GM21526 (cell line): Measurements from ENCODE around the gene GOLM1.

Source experiments
- ATAC-seq: cut with Tn5 transposase; IDR thresholded peaks from one replicate; pipeline ENCODE4 v1.9.1; 2021; ENCODE audit warnings: moderate library complexity; ENCODE audit not compliant: unreplicated experiment, low FRiP score

The GOLM1 gene

DNA sequence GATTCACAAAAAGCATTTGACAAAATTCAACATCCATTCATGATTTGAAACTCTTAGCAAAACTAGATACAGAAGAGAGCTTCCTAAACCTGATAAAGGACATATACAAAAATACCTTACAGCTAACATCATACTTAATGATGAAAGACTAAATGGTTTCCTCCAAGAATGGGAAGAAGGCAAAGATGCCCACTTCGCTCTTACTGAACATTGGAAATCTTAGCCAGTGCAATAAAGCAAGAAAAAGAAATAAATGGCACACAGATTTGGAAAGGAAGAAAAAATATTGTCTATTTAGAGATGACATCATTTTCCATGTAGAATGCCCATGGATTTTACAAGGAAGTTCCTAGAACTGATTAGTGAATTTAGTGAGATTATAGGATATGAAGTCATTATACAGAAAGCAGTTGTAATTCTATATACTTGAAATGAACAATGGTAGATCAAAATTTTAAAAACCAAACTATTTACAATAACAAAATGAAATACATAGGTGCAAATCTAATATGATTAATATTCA lies 94.0 kb downstream of the GOLM1 start:
- ATAC-seq = no peak

- ATAC-seq = no peak
Measured at GRCh38 chr9:85995599-85995998, 103.8 kb downstream of the GOLM1 start.

- ATAC-seq = no peak
Measured at GRCh38 chr9:85995097-85995496, 104.3 kb downstream of the GOLM1 start.

GRCh38 chr9:85994191-85994590 lies 105.2 kb downstream of the GOLM1 start:
- ATAC-seq = no peak

DNA sequence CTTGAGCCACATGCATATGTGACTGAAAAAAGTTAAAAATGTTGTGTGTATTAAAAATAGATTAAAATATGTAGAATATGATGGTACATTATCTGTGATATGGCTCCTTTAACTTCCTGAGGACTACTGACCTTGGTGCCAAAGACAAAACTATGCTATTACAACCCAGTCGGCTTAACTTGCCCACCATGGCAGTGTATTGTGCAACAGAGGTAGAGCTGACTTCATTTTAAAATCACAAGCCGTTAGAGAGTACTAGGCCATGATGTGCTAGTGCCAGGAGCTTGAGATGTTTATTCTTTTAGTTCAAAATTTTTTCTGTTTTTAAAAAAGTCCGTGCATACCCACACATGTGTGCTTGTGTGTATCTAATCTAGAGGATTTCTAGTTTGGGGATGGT lies 112.1 kb downstream of the GOLM1 start:
- ATAC-seq = no peak

GRCh38 chr9:85984457-85984856 lies 114.9 kb downstream of the GOLM1 start:
- ATAC-seq = no peak

GRCh38 chr9:85981369-85981768 lies 118.0 kb downstream of the GOLM1 start:
- ATAC-seq = no peak

DNA sequence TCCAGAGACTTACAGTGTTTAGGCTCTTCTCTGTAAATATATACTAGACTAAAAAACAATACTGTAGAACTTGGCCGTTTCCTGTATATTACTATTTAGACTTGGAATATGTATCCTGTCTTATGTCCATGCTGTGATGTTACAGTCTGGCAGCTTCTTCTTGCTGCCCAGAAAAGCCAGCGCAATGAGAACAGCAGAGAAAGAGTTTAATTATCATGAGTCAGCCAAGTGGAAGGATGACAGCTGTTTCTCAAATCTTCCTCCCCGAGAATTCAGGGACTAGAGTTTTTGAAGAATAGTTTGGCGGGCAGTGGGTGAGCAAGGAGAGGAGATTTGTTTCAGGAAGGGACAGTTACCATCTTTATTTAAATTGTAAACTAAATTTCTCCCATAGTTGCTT lies 120.9 kb downstream of the GOLM1 start:
- no peak for ATAC-seq
